Fibroblast of mammary gland (primary cell): ENCODE results near the gene TOPBP1.

Source experiments
- DNase-seq: peaks from one replicate; pipeline ENCODE4 v3.0.0-alpha.2; 2010; ENCODE audit warnings: low read depth
- H3K4me3 ChIP-seq: 2 replicates; pipeline ENCODE4 v1.5.1; 2011; ENCODE audit warnings: low read depth, mild to moderate bottlenecking, low read length, moderate library complexity; ENCODE audit not compliant: control insufficient read depth
- TF ChIP-seq, protein P1 (sequence below): conservative IDR thresholded peaks from 2 replicates; pipeline ENCODE4 v1.5.1; 2011; ENCODE audit warnings: low read depth, low read length, inconsistent platforms; ENCODE audit not compliant: control insufficient read depth, insufficient read depth

Gene TOPBP1

DNA sequence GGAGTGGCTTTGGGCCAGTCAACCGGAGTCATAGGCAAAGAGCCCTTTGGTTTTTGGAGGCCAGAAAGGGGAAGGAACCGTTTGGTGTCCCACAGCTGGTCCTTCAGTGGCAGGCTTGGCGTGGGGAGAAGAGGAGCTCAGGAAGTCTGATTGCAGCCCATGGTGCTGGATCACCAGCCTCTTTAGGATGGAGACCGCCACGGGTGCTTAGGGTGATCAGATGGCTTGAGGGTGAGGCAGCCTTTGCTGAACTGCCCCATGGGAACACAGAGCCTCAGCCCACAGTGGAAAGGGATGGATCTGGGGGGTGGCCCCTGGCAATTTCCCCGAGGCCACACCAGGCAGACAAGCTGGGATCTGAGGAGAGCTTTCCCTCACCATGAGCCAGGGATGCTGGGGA lies 38.6 kb upstream of the TOPBP1 start:
- TF ChIP-seq, protein P1, sequence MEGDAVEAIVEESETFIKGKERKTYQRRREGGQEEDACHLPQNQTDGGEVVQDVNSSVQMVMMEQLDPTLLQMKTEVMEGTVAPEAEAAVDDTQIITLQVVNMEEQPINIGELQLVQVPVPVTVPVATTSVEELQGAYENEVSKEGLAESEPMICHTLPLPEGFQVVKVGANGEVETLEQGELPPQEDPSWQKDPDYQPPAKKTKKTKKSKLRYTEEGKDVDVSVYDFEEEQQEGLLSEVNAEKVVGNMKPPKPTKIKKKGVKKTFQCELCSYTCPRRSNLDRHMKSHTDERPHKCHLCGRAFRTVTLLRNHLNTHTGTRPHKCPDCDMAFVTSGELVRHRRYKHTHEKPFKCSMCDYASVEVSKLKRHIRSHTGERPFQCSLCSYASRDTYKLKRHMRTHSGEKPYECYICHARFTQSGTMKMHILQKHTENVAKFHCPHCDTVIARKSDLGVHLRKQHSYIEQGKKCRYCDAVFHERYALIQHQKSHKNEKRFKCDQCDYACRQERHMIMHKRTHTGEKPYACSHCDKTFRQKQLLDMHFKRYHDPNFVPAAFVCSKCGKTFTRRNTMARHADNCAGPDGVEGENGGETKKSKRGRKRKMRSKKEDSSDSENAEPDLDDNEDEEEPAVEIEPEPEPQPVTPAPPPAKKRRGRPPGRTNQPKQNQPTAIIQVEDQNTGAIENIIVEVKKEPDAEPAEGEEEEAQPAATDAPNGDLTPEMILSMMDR, result no peak
- no peak overlapping the region for H3K4me3 ChIP-seq
- no peak for DNase-seq

DNA sequence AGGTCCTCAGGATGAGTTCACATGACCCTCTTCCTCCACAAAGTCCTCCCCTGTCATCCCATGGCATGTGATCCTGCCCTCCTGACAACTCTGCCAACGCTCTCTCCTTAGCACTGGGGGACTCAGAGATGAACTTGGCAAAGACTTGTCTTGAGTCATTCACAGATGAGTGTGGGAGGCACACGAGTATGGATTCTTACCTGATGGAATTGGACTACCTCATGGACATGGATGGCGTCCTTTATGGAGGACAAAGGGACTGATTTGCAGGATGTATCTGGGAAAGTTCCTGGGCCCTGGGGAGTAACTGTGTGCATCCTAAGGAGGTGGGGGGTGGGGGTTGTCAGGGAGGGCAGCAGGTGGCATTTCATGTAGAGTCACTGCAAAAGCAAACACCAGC lies 38.2 kb upstream of the TOPBP1 start:
- TF ChIP-seq, protein P1, result no peak
- H3K4me3 ChIP-seq, result no peak overlapping the region
- no peak for DNase-seq

DNA sequence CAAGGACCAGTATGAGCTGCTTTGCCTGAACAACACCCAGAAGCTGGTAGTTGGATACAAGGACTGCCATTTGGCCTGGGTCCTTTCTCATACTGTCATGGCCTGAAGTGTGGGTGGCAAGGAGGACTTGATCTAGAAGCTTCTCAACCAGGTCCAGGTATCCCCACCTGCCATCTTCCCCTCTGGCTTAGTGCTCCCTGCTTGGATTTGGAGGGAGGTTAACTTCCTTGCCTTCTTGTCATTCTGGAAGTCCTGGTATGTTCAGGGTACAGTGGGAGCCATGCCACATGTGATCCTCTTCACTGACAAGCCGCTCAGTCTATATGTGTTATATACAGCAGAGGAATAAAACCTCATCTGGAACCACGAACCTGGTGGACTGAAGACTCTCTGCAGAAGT lies 37.7 kb upstream of the TOPBP1 start:
- TF ChIP-seq, protein P1, result no peak
- H3K4me3 ChIP-seq, result no peak overlapping the region
- DNase-seq, result no peak

DNA sequence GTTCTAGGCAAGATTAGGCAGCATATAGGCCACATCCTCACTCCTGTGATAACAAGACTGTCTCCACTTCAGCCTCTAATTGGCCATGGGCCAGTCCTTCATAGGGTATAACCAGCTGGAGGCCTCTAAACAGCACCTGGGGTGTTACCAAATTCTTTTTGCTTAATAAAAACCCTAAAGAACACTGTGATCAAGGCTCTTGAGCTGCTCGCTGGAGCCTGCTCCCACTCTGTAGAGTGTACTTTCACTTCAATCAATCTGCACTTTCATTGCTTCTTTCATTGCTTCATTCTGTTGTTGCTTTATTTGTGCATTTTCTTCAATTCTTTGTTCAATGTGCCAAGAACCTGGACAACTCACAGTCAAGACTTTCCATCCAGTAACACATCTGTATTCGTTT lies 36.2 kb upstream of the TOPBP1 start:
- TF ChIP-seq, protein P1, result no peak
- no peak for DNase-seq
- no peak overlapping the region for H3K4me3 ChIP-seq

DNA sequence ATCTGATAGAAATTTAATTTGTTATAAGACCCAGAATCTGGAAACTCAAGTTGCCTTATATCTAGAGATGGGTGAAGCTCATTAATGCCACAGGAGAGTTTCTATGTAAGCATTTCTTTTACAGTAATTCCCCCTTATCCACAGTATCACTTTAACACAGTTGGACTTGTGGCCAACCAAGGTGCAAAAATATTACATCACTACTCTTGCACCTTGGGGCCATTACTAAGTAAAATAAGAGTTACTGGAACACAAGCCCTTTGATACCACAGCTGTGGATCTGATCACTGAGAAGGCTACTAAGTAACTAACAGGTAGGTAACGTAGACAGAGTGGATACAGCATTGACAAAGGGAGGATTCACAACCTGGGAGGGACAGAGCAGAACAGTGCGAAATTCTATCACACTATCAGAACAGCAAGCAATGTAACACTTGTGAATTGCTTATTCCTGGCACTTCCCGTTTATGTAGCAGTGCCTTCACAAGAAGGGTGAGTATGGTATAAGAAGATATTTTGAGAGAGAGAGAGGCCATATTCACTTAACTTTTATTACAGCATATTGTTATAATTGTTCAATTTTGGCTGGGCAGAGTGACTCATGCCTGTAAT lies 33.9 kb upstream of the TOPBP1 start:
- no peak overlapping the region for H3K4me3 ChIP-seq
- TF ChIP-seq, protein P1, result no peak

DNA sequence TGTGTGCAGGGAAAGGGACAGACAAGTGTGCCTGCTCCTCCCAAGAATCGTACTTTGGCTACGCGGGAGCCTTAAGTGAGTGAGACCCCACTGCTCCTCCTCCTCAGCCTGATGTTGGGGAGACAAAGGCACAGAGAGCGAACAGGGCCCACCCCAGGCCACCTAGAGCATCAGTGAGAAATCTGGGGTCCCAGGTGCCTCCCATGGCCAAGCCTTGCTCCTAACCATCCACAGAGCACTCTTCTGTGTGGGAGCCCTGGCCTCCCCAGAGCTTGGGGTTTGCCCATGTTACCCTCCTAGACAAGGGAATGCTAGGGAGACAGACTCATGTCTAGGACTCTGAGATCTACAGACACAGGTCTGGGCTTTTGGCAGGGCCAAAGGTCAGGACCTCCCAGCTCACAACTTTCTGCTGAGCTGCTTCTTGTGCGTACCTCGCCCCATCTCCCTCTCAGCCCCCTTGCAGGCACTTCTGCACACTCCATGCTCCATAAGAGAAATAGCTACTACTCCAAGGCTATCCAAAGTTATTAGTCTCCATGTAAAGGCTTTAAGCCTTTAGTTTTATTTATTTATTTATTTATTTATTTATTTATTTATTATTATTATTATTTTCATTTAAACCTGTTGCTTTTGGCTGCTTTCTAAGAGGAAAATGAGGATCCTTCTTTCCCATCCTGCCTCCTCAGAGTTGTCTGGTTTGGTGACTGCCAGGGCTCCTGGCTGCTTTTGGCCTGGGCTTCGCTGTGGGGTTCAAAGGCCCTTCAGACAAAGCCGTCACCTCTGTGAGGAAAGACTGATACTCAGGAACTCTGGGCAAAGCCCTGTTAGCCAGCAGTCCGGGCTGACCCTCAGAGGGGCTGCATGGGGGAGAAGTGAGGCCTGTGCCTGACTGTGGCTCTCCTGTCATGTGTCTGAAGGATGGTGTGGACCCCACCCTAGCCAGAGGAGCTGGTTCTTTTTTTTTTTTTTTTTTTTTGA lies 32.8 kb upstream of the TOPBP1 start:
- TF ChIP-seq, protein P1, result no peak
- no peak for DNase-seq
- H3K4me3 ChIP-seq, result no peak overlapping the region

More for the DNA sequence above, 33.9 kb upstream of the TOPBP1 start:
- no peak for DNase-seq
